Stimulated activated CD8-positive, alpha-beta memory T cell treated with anti-CD3 and anti-CD28 coated beads, Interleukin-12 subunit alpha, Interleukin-12 subunit beta, amount 100 ng/mL, for 1 hour (primary cell): ENCODE measurements around the gene SH3YL1.
A peak's percentile ranks its signal among the peaks of the same experiment; 100 is the strongest.

Experiments used
- DNase-seq: peaks from one replicate; pipeline ENCODE4 v3.0.0-alpha.2; 2020; ENCODE audit warnings: low read depth

Gene SH3YL1

DNA sequence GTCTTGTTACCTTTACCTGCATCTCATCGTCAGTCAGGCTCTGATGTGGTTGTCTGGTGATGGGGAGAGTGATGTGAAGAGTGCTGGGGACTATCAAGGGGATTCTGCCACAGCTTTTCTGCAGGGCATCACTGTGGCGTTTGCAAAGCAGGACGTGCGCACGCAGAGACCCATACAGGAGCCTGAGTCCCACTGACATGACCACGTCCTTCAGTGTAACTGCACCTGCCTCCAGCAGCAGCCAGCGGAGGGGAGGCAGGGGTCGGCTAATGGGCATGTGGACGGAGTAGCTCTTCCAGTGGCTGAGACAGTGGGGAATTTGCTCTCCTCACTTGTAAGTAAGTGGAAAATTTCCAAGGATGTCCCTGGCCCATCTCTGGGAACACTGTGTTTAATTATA lies 17.5 kb upstream of the SH3YL1 start:
- DNase-seq: no peak

DNA sequence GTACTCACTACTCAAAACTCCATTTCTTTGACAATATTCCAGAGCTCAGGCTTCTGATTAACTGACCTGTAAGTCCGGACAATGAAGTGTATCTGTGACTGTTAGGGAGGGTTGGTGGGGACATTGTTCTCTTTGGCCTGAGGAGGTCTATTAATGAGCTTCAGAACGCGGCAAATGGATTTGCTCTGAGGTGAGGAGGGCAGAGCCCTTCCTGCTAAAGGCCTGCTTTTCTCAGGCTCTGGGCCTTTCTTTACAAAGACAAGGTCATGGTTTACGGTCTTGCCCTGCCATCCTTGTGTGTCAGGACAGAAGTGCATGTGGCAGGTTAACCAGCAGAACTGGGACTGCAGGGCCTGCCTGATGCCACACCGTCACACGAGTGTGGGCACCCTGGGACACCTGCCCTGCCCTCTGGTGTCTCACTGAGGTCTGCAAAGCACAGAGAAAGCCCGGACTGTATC lies 16.8 kb upstream of the SH3YL1 start:
- DNase-seq: no peak

DNA sequence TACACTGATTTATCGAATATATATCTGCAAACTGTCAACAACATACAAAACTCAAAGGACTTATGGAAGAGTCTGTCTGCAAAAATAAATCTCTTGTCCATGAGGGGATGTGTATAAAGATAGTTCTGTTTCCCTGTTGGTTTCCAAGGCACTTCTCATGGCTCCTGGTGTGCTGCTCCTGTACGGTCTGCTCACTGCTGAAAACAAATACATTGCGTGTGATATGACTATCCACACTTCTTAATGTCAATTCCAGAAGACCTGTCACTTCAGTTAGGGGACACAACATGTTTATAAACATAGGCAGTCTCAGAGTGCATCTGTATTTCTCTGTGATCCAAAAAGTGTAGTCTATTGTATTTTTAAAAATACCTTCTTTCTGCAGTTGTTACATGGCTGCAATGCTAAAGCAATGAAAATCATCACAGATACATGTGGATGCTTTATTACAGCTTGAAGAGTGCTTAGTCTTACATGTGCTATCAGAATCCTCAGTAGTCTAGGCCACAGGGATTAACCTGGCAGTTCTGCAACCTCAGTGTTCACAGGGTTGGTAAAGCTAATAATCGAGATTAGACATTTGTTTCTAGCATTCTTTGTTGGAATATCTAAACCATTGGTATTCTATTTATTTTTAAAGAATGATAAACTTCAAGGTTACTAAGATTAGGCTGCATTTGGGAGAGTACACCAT lies 16.3 kb upstream of the SH3YL1 start:
- DNase-seq: no peak

GRCh38 chr2:279366-279765 lies 15.5 kb upstream of the SH3YL1 start:
- DNase-seq: no peak

- no peak for DNase-seq
These were observed 15.1 kb upstream of the SH3YL1 start for GRCh38 chr2:278927-279320.

DNA sequence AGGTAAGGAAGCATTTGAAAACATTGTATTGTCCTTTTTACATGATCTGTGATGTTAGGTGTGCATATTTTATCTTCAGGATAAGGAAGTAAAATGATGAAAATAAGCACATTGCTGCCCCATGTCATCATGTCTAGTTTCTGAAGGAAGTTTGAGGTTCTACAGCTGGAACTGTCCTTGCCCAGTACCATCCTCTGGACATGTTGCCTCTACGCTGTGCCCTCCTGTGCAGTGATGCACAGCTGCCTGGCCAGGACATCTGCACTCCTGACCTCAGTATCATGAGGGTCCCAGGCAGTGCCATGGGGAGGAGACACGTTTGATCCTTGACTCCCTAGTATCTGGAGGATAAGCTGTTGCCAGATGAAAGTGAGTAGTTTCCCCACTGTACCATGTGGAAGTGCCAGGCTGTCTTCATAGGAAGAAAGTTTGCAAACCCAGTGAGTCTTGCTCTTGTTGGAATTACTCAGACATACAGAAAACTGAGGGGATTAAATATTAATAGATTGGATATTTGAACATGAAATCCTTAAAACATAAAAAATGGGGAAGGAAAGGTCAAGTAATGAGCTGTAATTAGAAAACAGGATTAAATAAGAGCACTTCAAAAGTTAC lies 14.6 kb upstream of the SH3YL1 start:
- no peak for DNase-seq

DNA sequence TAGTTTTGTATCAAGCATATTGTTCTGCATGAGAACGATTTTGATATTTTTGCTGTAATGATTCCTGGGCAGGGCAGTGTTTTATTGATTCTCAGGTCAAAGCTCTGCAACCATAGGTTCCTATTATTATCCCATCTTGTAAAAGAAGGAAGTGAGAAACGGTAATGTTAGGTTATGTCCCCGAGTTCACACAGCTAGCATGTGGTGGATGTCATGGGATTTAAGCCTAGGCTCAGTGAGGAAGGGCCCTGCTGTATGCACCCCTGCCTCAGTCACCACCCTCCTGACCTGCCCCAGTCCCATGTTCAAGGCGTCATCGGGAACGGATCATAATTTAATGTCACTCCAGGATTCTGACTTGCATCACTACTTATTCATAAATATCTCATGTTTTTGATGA lies 11.6 kb upstream of the SH3YL1 start:
- no peak for DNase-seq

DNA sequence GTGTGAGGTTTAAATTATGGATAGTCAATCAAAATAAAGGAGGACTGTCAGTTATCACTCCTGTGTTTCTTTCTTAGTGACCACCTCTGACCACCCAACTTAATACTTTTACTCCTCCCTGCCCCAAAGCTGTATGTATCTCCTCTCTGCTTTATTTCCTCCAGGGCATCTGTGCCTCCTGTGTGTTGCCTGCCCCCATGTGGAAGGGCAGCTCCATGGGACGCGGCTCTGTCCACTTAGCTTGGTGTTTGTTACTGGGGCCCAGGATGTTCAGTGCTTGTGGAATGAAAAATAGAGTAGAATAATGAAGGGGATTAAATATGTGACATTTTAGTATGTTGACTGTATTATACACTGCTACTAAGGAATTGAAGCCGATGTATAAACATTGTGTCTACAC lies 10.7 kb upstream of the SH3YL1 start:
- no peak for DNase-seq

- no peak for DNase-seq
These were observed 9.5 kb upstream of the SH3YL1 start for GRCh38 chr2:273333-273732.

DNA sequence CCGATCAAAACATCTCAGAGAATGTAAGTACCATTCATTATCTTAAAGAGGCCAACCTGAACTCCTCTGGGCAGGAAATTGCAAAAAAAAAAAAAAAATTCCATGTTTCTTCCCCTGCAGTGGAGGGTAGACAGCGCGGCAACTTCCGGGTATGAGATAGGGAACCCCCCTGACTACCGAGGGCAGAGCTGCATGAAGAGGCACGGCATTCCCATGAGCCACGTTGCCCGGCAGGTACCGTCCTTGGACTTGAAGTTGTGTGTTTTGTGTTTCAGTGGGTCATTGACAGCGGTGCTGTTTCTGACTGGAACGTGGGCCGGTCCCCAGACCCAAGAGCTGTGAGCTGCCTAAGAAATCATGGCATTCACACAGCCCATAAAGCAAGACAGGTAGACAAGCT lies 8.1 kb upstream of the SH3YL1 start:
- DNase-seq: no peak

DNA sequence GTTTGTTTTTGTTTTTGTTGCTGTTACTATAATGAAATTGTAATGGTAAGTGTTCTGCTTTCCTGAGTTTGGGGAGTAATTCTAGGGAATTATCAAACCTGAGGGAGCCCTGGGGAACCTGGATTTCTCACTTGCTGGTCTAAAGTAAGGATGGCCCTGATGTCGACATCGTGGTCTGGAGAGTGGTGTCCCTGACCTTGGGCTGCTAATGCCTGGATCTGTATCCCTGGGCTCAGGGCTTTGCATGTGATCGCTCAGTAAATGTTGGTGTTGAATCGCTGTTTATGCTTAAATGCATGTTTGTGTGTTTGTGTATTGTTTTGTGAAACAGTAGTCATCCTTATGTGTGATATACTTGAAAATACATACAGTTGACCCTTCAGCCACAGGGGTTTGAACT lies 7.0 kb upstream of the SH3YL1 start:
- DNase-seq: no peak

GRCh38 chr2:269356-270030 lies 5.7 kb upstream of the SH3YL1 start:
- no peak for DNase-seq

GRCh38 chr2:268323-268722 lies 4.5 kb upstream of the SH3YL1 start:
- DNase-seq: no peak

GRCh38 chr2:264493-265468 lies 949 bp upstream of the SH3YL1 start, which contains the start of gene ACP1:
TSS of gene ACP1 (plus strand) at chr2:264947. CDS start at chr2:264965, 18 bp downstream.
- peak; percentile 91 for DNase-seq

GRCh38 chr2:263022-263738 lies 652 bp downstream of the SH3YL1 start:
- no peak for DNase-seq

DNA sequence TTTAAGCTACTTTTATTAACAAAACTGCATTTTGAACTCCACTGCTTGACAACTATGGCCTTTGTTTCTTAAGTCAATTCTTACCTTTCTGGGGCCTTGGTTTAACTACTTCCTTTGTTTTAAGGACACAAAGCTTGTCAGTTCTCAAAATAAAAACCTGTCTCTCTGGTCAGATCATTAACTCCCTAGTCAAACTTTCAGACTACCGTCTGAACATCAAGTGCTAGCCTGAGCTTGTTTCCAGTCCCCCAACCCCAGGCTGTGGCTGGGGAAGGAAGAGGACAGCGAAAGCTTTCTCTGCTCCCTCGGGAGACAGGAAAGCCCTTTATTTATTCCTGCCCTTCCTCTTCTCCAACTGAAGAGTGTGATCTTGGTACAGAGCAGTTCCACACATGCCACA lies 1.7 kb downstream of the SH3YL1 start:
- DNase-seq: no peak

DNA sequence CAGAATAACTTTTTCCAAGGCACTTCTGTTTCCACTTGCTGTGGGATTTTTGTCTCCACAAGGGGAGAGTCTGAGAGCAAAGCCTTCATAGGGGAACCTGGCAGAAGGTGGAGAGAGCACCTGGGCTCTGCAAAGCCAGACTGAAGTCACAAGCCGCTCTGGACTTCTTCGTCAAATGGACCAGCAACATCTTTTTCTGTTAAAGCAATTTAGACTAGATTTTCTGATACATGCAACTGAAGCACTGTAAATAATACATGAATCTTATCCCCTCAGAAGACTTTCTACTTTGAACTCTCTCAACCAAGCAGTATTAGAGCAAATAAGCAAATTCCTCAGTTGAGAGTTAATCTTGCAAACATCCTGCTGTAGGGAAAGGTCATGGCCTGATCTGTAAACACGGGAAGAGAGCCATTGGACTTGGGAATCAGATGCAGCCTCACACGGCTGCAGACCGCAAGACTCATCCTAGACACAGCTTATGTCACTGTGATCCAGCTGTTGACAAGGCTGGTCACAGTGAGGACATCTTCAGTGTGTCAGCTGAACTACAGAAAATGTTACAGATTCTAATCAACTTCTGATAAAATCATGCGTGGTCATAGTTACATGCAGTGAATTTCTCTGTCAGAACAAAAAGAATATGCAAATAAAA lies 3.2 kb downstream of the SH3YL1 start:
- DNase-seq: no peak

DNA sequence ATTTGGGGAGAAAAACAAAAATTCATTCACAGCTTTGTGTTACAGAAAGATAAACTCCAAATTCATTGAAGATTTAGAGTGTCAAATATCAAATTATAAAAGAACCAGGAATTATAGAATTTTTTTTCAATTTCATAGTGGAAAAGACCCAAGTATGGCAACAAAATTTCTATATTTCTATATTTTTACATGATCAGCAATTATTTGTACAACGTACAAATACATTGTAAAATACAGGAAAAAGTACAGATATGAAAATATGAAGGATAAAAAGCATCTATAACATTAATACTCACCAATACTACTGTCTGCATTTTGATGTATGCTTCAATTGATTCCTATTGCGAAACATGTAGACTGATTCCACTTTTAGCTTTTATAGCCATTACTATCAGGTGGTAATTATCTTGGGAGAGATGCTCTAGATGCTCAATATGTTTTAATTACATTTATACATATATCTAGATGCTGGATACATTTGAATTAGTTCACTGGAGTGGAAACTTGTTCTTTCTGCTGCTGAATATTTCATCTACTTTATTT lies 4.0 kb downstream of the SH3YL1 start:
- DNase-seq: no peak

DNA sequence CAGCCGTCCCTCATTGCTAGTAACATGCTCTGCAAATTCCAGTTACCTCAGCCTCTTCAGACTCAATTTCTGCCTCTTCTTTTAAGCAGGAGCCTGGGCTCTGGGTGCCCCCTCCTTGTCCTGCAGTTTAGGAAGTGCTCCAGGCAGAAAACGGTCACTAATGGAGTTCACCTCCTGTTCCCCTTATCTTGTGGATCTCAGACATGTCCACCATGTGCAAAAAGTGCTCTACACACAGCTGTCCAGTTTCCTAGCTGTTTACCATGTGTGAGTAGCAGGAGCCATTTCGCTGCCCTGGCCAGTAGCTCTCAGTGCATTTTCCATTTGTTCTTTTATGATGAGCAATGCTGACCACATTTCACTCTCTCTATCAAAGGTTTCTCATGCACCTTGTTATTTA lies 4.9 kb downstream of the SH3YL1 start:
- DNase-seq: no peak

DNA sequence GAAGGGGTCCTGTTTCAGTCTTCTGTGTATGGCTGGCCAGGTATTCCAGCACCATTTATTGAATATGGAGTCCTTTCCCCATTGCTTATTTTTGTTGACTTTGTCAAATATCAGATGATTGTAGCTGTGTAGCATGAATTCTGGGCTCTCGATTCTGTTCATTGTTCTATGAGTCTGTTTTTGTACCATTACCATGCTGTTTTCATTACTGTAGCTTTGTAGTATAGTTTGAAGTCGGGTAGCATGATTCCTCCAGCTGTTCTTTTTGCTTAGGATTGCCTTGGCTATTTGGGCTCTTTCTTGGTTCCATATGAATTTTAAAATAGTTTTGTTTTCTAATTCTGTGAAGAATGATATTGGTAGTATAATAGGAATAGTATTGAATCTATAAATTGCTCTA lies 6.0 kb downstream of the SH3YL1 start:
- no peak for DNase-seq

DNA sequence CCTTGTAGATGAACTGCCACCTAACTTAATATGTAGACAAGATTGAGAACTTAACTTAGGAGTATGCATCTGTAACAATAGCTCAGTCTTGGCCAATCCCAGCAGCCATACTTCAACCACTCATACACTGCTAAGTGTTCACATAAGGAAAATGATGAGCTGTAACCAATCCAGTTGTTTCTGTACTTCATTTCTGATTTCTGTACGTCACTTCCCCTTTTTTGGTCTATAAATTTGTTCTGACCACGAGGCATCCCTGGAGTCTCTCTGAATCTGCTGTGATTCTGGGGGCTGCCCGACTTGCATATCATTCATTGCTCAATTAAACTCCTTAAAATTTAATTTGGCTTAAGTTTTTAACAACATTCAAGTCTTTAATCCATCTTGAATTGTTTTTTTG lies 6.4 kb downstream of the SH3YL1 start:
- DNase-seq: no peak
